SU-DHL-6 (cell line): Measurements from ENCODE around the gene TMEM120B.

Source experiments
- CTCF ChIP-seq: fragments of 200-600 bp; sonication (generic); IDR thresholded peaks from one replicate; pipeline ENCODE4 v1.5.1; 2017; ENCODE audit warnings: antibody characterized with exemption, mild to moderate bottlenecking, low read length, moderate library complexity; ENCODE audit not compliant: insufficient read depth, poor library complexity, severe bottlenecking
- EZH2phosphoT487 ChIP-seq: fragments of 200-600 bp; sonication (generic), shearing (Covaris generic); conservative IDR thresholded peaks from 2 replicates; pipeline ENCODE4 v1.6.1; 2018; ENCODE audit warnings: mild to moderate bottlenecking, antibody characterized with exemption, low read length, moderate library complexity, mixed read lengths

GRCh38 chr12:121753844-121754264 is 41.3 kb downstream of the TMEM120B start:
- no peak for TF ChIP-seq CTCF
- no peak for TF ChIP-seq EZH2phosphoT487
